LNCAP (cell line): Measurements from ENCODE around the gene ACTR1A.

Experiments
- TF ChIP-seq, protein P1 (sequence below): fragments of 450-650 bp; IDR thresholded peaks from 2 replicates; pipeline ENCODE4 v1.5.1; 2017; ENCODE audit warnings: mild to moderate bottlenecking

The ACTR1A gene

DNA sequence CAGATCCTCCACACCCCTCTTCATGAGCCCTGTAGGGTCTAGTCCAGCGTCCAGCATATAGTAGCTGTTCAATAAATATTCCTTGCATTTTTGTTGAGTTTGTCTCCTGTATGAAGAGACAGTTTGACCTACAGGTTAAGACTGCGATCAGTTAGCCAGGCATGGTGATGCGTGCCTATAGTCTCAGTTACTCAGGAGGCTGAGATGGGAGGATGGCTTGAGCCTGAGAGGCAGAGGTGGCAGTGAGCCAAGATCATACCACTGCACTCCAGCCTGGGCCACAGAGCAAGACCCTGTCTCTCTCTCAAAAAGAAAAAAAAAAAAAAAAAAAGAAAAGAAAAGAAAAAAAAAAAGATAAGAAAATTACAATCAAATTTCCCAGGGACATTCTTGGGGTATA is 65.0 kb downstream of the ACTR1A start:
- TF ChIP-seq, protein P1, sequence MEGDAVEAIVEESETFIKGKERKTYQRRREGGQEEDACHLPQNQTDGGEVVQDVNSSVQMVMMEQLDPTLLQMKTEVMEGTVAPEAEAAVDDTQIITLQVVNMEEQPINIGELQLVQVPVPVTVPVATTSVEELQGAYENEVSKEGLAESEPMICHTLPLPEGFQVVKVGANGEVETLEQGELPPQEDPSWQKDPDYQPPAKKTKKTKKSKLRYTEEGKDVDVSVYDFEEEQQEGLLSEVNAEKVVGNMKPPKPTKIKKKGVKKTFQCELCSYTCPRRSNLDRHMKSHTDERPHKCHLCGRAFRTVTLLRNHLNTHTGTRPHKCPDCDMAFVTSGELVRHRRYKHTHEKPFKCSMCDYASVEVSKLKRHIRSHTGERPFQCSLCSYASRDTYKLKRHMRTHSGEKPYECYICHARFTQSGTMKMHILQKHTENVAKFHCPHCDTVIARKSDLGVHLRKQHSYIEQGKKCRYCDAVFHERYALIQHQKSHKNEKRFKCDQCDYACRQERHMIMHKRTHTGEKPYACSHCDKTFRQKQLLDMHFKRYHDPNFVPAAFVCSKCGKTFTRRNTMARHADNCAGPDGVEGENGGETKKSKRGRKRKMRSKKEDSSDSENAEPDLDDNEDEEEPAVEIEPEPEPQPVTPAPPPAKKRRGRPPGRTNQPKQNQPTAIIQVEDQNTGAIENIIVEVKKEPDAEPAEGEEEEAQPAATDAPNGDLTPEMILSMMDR: no peak

DNA sequence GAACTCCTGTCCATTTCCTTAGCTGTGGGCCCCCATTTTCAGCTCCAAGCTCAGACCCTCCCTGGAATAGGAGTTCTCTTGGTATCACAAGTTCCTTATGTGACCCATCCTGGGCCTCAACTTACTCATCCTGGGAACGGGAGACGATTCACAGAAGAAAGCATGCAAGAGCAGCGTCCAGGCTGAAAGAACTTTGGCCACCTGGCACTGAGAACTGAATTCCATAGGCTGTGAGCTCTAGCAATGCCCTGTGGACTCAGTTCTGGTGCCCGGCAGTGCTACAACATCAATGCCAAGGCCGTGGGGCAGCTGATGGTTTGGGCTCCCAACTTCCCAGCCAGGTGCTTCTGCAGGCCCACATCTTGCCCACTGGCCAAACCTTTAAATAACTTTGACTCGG is 66.2 kb downstream of the ACTR1A start:
- TF ChIP-seq, protein P1: no peak

DNA sequence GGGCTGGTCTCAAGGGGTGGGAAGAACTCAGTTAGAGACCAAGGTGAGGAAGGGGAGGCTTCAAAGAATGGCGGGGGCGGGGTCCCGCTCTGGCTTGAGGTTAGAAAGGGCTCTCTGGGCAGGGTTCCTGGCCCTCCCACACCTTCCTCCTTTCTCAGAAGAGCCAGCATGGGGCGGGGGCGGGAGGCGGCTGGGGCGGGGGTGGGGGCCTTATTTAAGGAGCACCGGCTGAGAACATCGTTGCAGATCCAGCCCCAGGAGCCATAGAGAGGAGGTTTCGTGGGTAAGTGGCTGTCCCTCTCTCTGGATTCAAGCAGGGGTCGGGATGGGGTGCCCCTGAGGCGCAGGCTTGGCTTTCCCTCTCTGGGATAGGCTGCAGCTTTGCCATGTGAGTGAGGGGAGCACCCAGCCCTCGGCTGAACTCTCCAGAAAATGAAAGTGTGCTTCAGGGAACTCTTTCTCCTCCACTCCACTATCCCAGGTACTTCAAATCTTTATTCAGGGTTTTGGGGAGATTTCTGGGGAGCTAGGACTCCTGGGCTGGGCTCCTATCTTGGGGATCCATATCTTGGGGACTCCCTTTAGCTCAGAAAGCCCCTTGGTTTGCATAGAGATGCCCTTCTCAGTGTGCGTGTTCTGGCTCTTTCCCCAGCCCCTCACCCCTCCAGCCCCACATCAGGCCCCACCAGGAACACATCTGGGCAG is 66.8 kb downstream of the ACTR1A start:
- TF ChIP-seq, protein P1: no peak

DNA sequence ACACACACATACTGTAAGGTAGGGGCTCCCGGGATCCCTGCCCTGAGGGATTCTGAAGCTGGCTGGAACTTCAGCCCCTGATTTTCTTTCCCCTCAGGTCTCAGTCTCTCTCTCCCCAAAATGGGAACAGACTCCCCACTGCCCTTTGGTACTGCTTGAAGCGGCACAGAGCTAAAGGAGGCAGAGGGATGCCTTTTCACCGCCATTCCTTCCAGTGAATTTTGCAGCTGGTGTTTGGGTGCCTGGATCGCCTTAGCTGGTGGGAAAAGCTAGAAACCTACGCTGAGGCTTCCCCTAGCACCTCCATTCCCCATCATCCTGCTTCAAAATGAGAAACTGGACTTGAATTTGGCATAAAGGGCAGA is 67.4 kb downstream of the ACTR1A start:
- TF ChIP-seq, protein P1: no peak

DNA sequence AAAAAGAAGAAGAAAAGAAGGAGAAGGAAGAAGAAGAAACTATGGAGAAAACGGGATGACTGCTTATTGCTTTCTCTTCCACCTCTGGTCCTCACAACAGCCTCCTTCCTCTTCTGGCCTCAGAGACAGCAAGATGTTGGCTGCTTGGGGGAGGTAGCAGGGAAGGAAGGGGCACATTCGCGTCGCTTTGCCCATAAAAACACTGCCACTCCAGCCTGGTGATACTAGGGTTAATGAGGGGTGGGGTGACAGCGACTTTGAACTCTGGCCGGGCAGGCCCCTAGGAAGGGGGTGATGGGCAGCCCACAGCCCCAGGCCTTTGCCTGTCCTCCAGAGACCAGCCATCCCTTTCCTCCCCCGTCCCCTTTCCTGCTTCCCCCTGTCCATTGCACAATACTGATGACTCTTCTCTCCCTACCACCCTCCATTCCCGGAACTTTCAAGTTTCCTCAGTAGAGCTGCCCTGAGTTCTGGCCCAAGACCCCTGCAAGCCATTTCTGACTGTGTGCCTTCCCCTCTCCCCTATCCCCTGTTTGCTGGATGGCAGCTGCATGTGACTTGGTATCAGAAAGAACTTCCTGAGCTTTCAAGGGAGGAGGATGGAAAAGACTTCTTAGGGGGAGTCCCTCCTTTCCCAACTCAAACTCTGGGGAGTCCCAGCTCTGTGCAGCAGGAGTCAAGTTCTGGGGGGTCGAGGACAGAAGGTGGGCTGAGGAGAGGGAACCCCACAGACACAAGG is 67.9 kb downstream of the ACTR1A start:
- TF ChIP-seq, protein P1: no peak

DNA sequence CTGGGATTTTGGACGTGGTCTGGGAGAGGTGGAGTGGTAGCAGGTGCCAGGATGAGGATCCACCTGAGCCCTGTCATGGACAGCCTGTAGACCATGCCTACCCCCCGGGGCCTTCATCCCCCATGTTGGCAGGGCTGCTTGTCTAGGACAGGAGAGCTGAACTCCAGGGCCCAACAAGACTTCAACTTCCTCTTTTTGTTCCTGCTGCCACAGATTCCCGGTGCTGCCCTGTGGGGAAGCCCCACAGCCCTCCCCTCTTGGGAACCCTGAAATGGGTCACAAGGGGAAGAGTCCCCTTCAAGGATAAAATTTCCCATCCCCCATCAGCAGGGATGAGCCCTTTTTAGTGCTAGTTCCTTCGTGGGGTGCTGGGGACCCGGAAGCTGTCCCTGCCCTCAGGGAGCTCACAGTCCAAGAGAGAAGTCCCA is 68.9 kb downstream of the ACTR1A start:
- TF ChIP-seq, protein P1: no peak

DNA sequence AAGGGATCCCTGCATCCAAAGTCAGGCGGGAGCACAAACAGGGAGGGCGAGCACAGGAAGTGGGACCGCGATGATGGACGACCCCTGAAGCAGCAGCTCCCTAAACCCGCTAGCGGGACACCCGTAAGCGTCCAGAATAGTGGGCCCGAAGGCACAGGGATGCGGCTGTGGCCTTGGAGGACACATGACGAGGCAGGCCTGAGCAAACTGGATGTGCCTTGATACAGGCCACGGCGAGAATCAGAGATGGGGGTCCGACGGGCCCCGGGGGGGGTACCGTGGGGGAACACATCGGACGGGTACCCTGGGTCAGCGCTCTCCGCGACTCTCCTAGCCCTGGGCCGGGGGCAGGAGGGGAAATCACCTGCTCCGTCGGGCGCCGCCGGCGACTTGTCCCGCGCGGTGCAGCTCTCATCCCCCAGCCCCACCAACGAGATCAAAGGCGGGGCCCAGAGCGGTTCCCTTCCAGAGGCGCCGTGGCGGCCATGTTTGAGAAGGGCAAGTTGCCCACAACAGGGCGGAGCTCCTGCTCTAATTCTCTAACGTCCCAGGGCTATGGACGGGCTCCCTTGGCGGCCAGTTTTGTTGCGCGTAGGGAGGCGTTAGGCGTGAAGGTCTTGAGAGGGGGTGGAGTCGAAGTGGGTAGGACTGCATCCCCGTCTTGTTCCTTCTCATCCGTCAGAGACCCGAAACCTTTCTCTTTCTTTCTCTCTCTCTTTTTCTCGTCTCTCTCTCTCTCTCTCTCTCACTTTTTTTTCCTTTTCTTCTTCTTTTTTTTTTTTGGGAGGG is 70.2 kb downstream of the ACTR1A start, which contains the start of gene CUEDC2:
Gene CUEDC2, minus strand, starts transcription at position 413 of the 789 bp plus-strand sequence. CDS start 7,386 bp downstream, outside the sequence.
- TF ChIP-seq, protein P1: no peak
